Epithelial cell of proximal tubule (primary cell): ENCODE results near the gene DPM1. TPM values are rescaled to one million over a fixed set of nuclear protein-coding genes. Genes with fewer than 3 reads are reported as not detected.
"Not testable (repeated sequence)": the region's sequence is repeated elsewhere in the genome, so short reads cannot be mapped to it uniquely, and the experiment has no call there.

Experiments used
- DNase-seq: peaks from one replicate; pipeline ENCODE4 v3.0.0-alpha.2; 2011; ENCODE audit warnings: low read depth
- H3K4me3 ChIP-seq: 2 replicates; pipeline ENCODE4 v1.5.1; 2011; ENCODE audit warnings: low read depth, mild to moderate bottlenecking, low read length
- CTCF ChIP-seq: conservative IDR thresholded peaks from 2 replicates; pipeline ENCODE4 v1.5.1; 2012; ENCODE audit warnings: low read depth, mild to moderate bottlenecking, low read length
- total RNA-seq: library from RNA; depleted of rRNA; stranded (reverse); fragments of >200 nt; gene quantifications from 2 replicates; pipeline ENCODE4 v1.2.3, GENCODE V29; 2015

Gene DPM1
- total RNA-seq, 1 donor from 2014 or later: 74.3 TPM

GRCh38 chr20:50980851-50981713 is 22.8 kb upstream of the DPM1 start:
- DNase-seq: no peak
- peak; percentile 79 for TF ChIP-seq CTCF
- no peak overlapping the region for H3K4me3 ChIP-seq

- peak; percentile 97 for DNase-seq
- TF ChIP-seq CTCF: no peak
- H3K4me3 ChIP-seq: no peak overlapping the region
These were observed 21.8 kb upstream of the DPM1 start for GRCh38 chr20:50980071-50980681.

GRCh38 chr20:50978533-50978932 is 20.2 kb upstream of the DPM1 start:
- H3K4me3 ChIP-seq, DNase-seq: not testable (repeated sequence)

- no peak for DNase-seq
- no peak for TF ChIP-seq CTCF
- H3K4me3 ChIP-seq: no peak overlapping the region
These were observed 19.0 kb upstream of the DPM1 start for GRCh38 chr20:50977066-50978021.

- DNase-seq: no peak
- no peak overlapping the region for H3K4me3 ChIP-seq
- TF ChIP-seq CTCF: no peak
These were observed 17.5 kb upstream of the DPM1 start for GRCh38 chr20:50975701-50976330.

- no peak for TF ChIP-seq CTCF
- no peak for DNase-seq
These were observed 11.6 kb upstream of the DPM1 start for GRCh38 chr20:50969912-50970311.

GRCh38 chr20:50969435-50969834 is 11.1 kb upstream of the DPM1 start:
- no peak for TF ChIP-seq CTCF
- DNase-seq: no peak
- no peak overlapping the region for H3K4me3 ChIP-seq

More at GRCh38 chr20:50969912-50970311, 11.6 kb upstream of the DPM1 start:
- H3K4me3 ChIP-seq: no peak overlapping the region
